ENCODE data around the gene SYT17.

DNA sequence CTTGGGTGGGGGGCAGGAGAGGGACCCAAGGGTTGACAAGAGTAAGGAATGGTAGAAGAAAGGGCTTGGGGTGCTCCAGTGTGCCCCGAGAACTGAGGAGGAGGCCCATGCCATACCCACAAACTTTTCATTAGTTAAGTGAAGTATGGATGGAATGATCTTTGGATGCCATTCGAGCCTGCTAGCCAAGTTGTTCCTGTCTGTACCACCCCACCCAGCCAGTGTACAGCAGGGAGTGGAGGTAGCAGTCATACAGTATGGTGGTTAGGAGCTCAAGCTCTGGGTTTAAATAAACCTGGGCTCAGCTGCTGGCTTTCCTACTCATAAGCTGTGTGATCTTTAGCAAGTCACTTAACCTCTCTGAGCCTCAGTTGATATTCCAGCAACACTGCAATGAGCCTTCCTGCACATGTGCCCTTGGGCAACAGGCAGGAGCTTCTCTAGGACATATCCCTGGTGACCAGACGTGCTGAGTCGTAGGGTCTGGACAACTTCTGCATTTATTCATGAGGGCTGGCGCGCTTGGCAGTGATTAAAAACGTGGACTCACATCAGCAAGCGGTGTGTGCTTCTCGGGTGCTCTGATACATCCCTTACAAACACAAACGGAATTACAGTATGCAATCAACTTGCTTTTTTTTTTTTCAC, 31.4 kb upstream of the SYT17 start:
- TF ChIP-seq POLR2A (IDR thresholded peaks at IDR 0.05): no peak
- TF ChIP-seq, protein P1, sequence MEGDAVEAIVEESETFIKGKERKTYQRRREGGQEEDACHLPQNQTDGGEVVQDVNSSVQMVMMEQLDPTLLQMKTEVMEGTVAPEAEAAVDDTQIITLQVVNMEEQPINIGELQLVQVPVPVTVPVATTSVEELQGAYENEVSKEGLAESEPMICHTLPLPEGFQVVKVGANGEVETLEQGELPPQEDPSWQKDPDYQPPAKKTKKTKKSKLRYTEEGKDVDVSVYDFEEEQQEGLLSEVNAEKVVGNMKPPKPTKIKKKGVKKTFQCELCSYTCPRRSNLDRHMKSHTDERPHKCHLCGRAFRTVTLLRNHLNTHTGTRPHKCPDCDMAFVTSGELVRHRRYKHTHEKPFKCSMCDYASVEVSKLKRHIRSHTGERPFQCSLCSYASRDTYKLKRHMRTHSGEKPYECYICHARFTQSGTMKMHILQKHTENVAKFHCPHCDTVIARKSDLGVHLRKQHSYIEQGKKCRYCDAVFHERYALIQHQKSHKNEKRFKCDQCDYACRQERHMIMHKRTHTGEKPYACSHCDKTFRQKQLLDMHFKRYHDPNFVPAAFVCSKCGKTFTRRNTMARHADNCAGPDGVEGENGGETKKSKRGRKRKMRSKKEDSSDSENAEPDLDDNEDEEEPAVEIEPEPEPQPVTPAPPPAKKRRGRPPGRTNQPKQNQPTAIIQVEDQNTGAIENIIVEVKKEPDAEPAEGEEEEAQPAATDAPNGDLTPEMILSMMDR (IDR thresholded peaks at IDR 0.05): no peak
